GM12878 (cell line): ENCODE results near the gene RIF1. TPM values are rescaled to one million over a fixed set of nuclear protein-coding genes. Genes with fewer than 3 reads are reported as not detected.

ENCODE experiments used
- ATAC-seq: fragments of 200-7000 bp; cut with Tn5 transposase; 3 replicates; pipeline ENCODE4 v1.9.1; 2020; ENCODE audit warnings: mild to moderate bottlenecking, moderate library complexity
- BruUV-seq: library from RNA; stranded (reverse); fragments of 400-500 nt; replicated peaks from 2 replicates; lab custom pipeline; 2021; lab: Mats Ljungman, UMichigan
- CTCF ChIA-PET: fragments of 300-600 bp; sonication (Branson Sonifier 250); formaldehyde crosslinking; extraction: SDS; loops from one replicate; lab custom pipeline; 2021; ENCODE audit warnings: inconsistent platforms; lab: Yijun Ruan, JAX
- POLR2A ChIA-PET: fragments of 350-600 bp; formaldehyde crosslinking; extraction: SDS; loops from one replicate; lab custom pipeline; 2021; ENCODE audit warnings: inconsistent platforms; lab: Charles Lee
- RAD21 ChIA-PET: fragments of 300-600 bp; sonication (Branson Sonifier 250); formaldehyde crosslinking; loops from one replicate; lab custom pipeline; 2023; ENCODE audit warnings: antibody characterized with exemption; ENCODE audit not compliant: unreplicated experiment; lab: Charles Lee
- SMC1A ChIA-PET: fragments of 300-600 bp; sonication (Branson Sonifier 250); formaldehyde crosslinking; loops from one replicate; lab custom pipeline; 2023; ENCODE audit not compliant: unreplicated experiment, uncharacterized antibody; lab: Charles Lee
- DNase-seq: peaks from one replicate; pipeline ENCODE4 v3.0.0-alpha.2; 2011; ENCODE audit warnings: low read depth, low spot score
- FAIRE-seq: peaks from 3 replicates; lab custom pipeline; 2011; peaks lifted over from hg19 to GRCh38; lab: Jason Lieb, UNC
- H2AFZ ChIP-seq: 2 replicates; pipeline ENCODE4 v1.6.0; 2011; ENCODE audit warnings: low read depth, low read length, control low read depth; ENCODE audit not compliant: control insufficient read depth
- H3K27ac ChIP-seq: 2 replicates; pipeline ENCODE4 v1.5.1; 2011; ENCODE audit warnings: control low read depth; ENCODE audit not compliant: control insufficient read depth, insufficient read depth
- H3K27me3 ChIP-seq, 2 experiments: replicated peaks in 1 of 2; 2 replicates each; pipeline versions ENCODE4 v1.6.0 to v1.6.1; 2011; ENCODE audit warnings: low read length in 1 of 2; ENCODE audit not compliant: control insufficient read depth in 2 of 2, insufficient read depth in 2 of 2
- H3K36me3 ChIP-seq, 2 experiments: 2 replicates each; pipeline ENCODE4 v1.5.1; 2011; ENCODE audit warnings: low read length in 1 of 2; ENCODE audit not compliant: control insufficient read depth in 2 of 2, insufficient read depth in 2 of 2
- H3K4me1 ChIP-seq: 2 replicates; pipeline ENCODE4 v1.6.1; 2011; ENCODE audit warnings: mild to moderate bottlenecking, low read length, moderate library complexity, mixed read lengths; ENCODE audit not compliant: control insufficient read depth, insufficient read depth
- H3K4me2 ChIP-seq: 2 replicates; pipeline ENCODE4 v1.6.0; 2011; ENCODE audit warnings: control low read depth; ENCODE audit not compliant: control insufficient read depth, insufficient read depth
- H3K4me3 ChIP-seq: fragments of 200-600 bp; sonication (generic); 2 replicates; pipeline ENCODE4 v1.5.1; 2016
- H3K79me2 ChIP-seq: 2 replicates; pipeline ENCODE4 v1.6.0; 2011; ENCODE audit warnings: low read length; ENCODE audit not compliant: control insufficient read depth, insufficient read depth
- H3K9ac ChIP-seq: 2 replicates; pipeline ENCODE4 v1.8.0; 2011; ENCODE audit warnings: low read length, control low read depth, mixed read lengths; ENCODE audit not compliant: control insufficient read depth, insufficient read depth
- H3K9me3 ChIP-seq: replicated peaks from 3 replicates; pipeline ENCODE4 v1.5.1; 2011; ENCODE audit warnings: mild to moderate bottlenecking, low read length; ENCODE audit not compliant: control insufficient read depth, insufficient read depth
- H4K20me1 ChIP-seq: 2 replicates; pipeline ENCODE4 v1.6.0; 2011; ENCODE audit not compliant: control insufficient read depth, insufficient read depth
- ATF2 ChIP-seq: IDR thresholded peaks from 2 replicates; pipeline ENCODE4 v1.6.1; 2012; ENCODE audit warnings: low read length, inconsistent platforms
- BACH1 ChIP-seq: fragments of 450-650 bp; IDR thresholded peaks from 2 replicates; pipeline ENCODE4 v1.6.1; 2017; ENCODE audit warnings: mild to moderate bottlenecking, borderline replicate concordance
- CHD2 ChIP-seq: IDR thresholded peaks from 2 replicates; pipeline ENCODE4 v1.6.1; 2011; ENCODE audit warnings: low read depth, low read length, improper control_type of control experiment, borderline replicate concordance
- DPF2 ChIP-seq: fragments of 450-650 bp; IDR thresholded peaks from 2 replicates; pipeline ENCODE4 v1.6.1; 2017; ENCODE audit warnings: mild to moderate bottlenecking
- SMC3 ChIP-seq: IDR thresholded peaks from 2 replicates; pipeline ENCODE4 v1.6.1; 2011; ENCODE audit warnings: low read length, improper control_type of control experiment, borderline replicate concordance
- ZZZ3 ChIP-seq: IDR thresholded peaks from 2 replicates; pipeline ENCODE4 v1.6.1; 2011; ENCODE audit warnings: low read depth; ENCODE audit not compliant: control insufficient read depth, insufficient read length
- WGBS: methylation state at CpG from one replicate; pipeline ENCODE4 v1.1.6; 2016; ENCODE audit warnings: low lambda C conversion rate; ENCODE audit not compliant: insufficient replicate concordance, insufficient coverage; ENCODE audit errors: missing lambda C conversion rate; 5-methylcytosine and 5-hydroxymethylcytosine counted together
- in situ Hi-C: fragments of 300-500 bp; cut with MboI; formaldehyde crosslinking; loops from 9 replicates; pipeline ENCODE4 v1.14.3; 2018; ENCODE audit warnings: mixed read lengths
- intact Hi-C: fragments of 100-400 bp; cut with micrococcal nuclease; formaldehyde crosslinking; loops from one replicate; pipeline ENCODE4 v1.14.2; 2022; ENCODE audit not compliant: unreplicated experiment
- microRNA-seq: library from miRNA; unstranded; fragments of <30 nt; microRNA quantifications from one replicate; pipeline ENCODE4, GENCODE V29; 2018
- polyA plus RNA-seq, 11 experiments: library from polyadenylated mRNA; depleted of rRNA in 4 of 11; unstranded in 6 of 11; stranded (reverse) in 5 of 11; fragments of >200 nt; fragmentation: Nextera tagmentation in 4 of 11; fragmentation: Illumina TruSeq in 1 of 11; extraction: Ambion mirVana in 4 of 11; extraction: Trizol in 1 of 11; gene quantifications; 1 replicate in 1 of 11; 2 replicates in 10 of 11; pipeline versions ENCODE4 v1.2.1 to v1.2.3, GENCODE V29; 2011 to 2016; ENCODE audit warnings: inconsistent platforms in 2 of 11, missing spikeins in 2 of 11, low read depth in 1 of 11
- small RNA-seq: library from RNA; depleted of rRNA; stranded (forward); fragments of <200 nt; gene quantifications from one replicate; pipeline ENCODE3, GENCODE V24; 2014
- total RNA-seq, 4 experiments: library from RNA; depleted of rRNA in 3 of 4; stranded (reverse); fragments of >200 nt in 3 of 4; fragmentation: Illumina TruSeq in 1 of 4; extraction: Trizol in 1 of 4; gene quantifications; 2 replicates each; pipeline versions ENCODE4 v1.2.1 to v1.2.3, GENCODE V29; 2013 to 2021
- TF ChIP-seq, protein P1 (sequence below): fragments of 450-650 bp; formaldehyde crosslinking; IDR thresholded peaks from 2 replicates; pipeline ENCODE4 v1.5.0; 2022; ENCODE audit warnings: mild to moderate bottlenecking, missing genetic modification characterization

Gene RIF1
- total and polyA plus RNA-seq, 10 of the 15 experiments (the other 5 are each of a cell fraction or from before 2014, with no cell fraction given): 6.3 to 63.2 (median 34.4) TPM

DNA sequence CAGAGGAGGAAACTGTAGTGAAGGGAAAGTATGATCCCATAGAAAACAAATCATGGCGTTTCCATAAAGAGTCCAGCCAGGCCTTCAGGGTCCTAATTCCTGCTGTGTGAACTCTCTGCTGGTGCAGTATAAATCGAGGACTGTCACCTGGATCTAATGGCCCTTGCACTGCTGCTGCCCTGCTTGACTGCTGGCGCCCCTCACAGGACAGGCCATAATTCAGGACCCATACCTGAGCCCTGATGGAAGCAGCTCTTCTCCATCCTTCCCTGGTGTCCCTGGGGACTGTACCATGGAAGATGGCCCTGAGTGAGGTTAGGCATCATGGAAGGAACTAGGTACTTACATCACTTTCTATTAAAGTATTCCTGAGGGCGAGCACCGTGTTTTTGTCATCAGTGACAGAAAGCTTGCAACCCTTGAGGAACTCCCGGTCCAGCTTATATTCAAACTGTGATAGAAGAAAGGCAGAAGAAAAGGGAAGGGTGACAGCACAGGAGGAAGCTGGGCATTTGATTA is 116.9 kb downstream of the RIF1 start:
- 37% methylated on average over 6 of the region's 6 CpGs for WGBS
- ChIA-PET CTCF (no interaction called here), POLR2A (no interaction called here), SMC1A (no interaction called here), RAD21 (no interaction called here)
- DNase-seq (no peak), FAIRE-seq (no peak), ATAC-seq (no peak)
- Histone ChIP-seq H3K27ac (no peak overlapping the region), H3K9me3 (no peaks in the 10 kb centered on the region), H3K4me1 (no peaks in the 10 kb centered on the region), H3K36me3 (no peaks in the 10 kb centered on the region), H3K4me2 (no peak overlapping the region), H3K79me2 (no peaks in the 10 kb centered on the region), H2AFZ (no peak overlapping the region), H3K27me3 (no peaks in the 10 kb centered on the region), H4K20me1 (no peaks in the 10 kb centered on the region), H3K4me3 (no peak overlapping the region), H3K9ac (no peak overlapping the region)
- TF ChIP-seq CHD2 (no peak), ATF2 (no peak), DPF2 (no peak), ZZZ3 (no peak), SMC3 (no peak), BACH1 (no peak)
- TF ChIP-seq, protein P1, sequence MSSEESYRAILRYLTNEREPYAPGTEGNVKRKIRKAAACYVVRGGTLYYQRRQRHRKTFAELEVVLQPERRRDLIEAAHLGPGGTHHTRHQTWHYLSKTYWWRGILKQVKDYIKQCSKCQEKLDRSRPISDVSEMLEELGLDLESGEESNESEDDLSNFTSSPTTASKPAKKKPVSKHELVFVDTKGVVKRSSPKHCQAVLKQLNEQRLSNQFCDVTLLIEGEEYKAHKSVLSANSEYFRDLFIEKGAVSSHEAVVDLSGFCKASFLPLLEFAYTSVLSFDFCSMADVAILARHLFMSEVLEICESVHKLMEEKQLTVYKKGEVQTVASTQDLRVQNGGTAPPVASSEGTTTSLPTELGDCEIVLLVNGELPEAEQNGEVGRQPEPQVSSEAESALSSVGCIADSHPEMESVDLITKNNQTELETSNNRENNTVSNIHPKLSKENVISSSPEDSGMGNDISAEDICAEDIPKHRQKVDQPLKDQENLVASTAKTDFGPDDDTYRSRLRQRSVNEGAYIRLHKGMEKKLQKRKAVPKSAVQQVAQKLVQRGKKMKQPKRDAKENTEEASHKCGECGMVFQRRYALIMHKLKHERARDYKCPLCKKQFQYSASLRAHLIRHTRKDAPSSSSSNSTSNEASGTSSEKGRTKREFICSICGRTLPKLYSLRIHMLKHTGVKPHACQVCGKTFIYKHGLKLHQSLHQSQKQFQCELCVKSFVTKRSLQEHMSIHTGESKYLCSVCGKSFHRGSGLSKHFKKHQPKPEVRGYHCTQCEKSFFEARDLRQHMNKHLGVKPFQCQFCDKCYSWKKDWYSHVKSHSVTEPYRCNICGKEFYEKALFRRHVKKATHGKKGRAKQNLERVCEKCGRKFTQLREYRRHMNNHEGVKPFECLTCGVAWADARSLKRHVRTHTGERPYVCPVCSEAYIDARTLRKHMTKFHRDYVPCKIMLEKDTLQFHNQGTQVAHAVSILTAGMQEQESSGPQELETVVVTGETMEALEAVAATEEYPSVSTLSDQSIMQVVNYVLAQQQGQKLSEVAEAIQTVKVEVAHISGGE (CRISPR knock-in tag): no peak
- intact Hi-C loops (no loop called here), in situ Hi-C loops (no loop called here)
- no TSS peak for BruUV-seq

Small RNAs within 50 kb of the gene (microRNA-seq; reads per million reads assigned to microRNA genes)
- not detected for gene MIR4773-1
- gene MIR4773-2: not detected

Small RNAs within 50 kb of the gene (small RNA-seq; reads per million reads assigned to genes)
- gene MIR4773-1: not detected
- not detected for gene RN7SL124P

Other genes starting within 250 kb of the RIF1 start
- 2.8 and 3.2 TPM in 2 replicates for gene RBM43, start 148.0 kb upstream of the RIF1 start, total RNA-seq (2014; rRNA removed)
- 3.4 and 3.7 TPM in 2 replicates for gene RBM43, start 148.0 kb upstream of the RIF1 start, total RNA-seq (2014; rRNA removed; fragmentation: Illumina TruSeq; extraction: Trizol)
- 2.7 and 3.6 TPM in 2 replicates for gene RBM43, start 148.0 kb upstream of the RIF1 start, total RNA-seq (2021)
- gene RBM43, start 148.0 kb upstream of the RIF1 start, polyA plus RNA-seq (2011; rRNA removed): 5.3 and 10.1 TPM in 2 replicates
- gene RBM43, start 148.0 kb upstream of the RIF1 start, polyA plus RNA-seq (2014; fragmentation: Illumina TruSeq; extraction: Trizol): 4.2 and 5.2 TPM in 2 replicates
- under 1 TPM; 0.86 to 0.93 TPM for gene RBM43, start 148.0 kb upstream of the RIF1 start, polyA plus RNA-seq (2014; fragmentation: Nextera tagmentation; extraction: Ambion mirVana)
- 2.4 and 2.5 TPM in 2 replicates for gene RBM43, start 148.0 kb upstream of the RIF1 start, polyA plus RNA-seq (2014; rRNA removed)
- 1 to 10 TPM in 1 of 2 experiments, under 1 TPM in 1; 0.96 to 1.1 TPM for gene RBM43, start 148.0 kb upstream of the RIF1 start, polyA plus RNA-seq (2016; fragmentation: Nextera tagmentation; extraction: Ambion mirVana)
- gene NMI, start 120.2 kb upstream of the RIF1 start, total RNA-seq (2014; rRNA removed): 43.5 and 52.9 TPM in 2 replicates
- gene NMI, start 120.2 kb upstream of the RIF1 start, total RNA-seq (2014; rRNA removed; fragmentation: Illumina TruSeq; extraction: Trizol): 47.7 and 50.3 TPM in 2 replicates
- gene NMI, start 120.2 kb upstream of the RIF1 start, total RNA-seq (2021): 45.1 and 45.9 TPM in 2 replicates
- gene NMI, start 120.2 kb upstream of the RIF1 start, polyA plus RNA-seq (2011; rRNA removed): 43.9 and 73.6 TPM in 2 replicates
- 66.4 and 85.1 TPM in 2 replicates for gene NMI, start 120.2 kb upstream of the RIF1 start, polyA plus RNA-seq (2014; fragmentation: Illumina TruSeq; extraction: Trizol)
- gene NMI, start 120.2 kb upstream of the RIF1 start, polyA plus RNA-seq (2014; fragmentation: Nextera tagmentation; extraction: Ambion mirVana): 10 to 100 TPM; 43.3 to 48.4 TPM
- gene NMI, start 120.2 kb upstream of the RIF1 start, polyA plus RNA-seq (2014; rRNA removed): 44.9 and 60.6 TPM in 2 replicates
- gene NMI, start 120.2 kb upstream of the RIF1 start, polyA plus RNA-seq (2016; fragmentation: Nextera tagmentation; extraction: Ambion mirVana): 100 to 1,000 TPM; 101 to 107 TPM
- gene TNFAIP6, start 52.3 kb upstream of the RIF1 start, total RNA-seq (2014; rRNA removed): 0.68 and 1.7 TPM in 2 replicates
- gene TNFAIP6, start 52.3 kb upstream of the RIF1 start, total RNA-seq (2014; rRNA removed; fragmentation: Illumina TruSeq; extraction: Trizol): 1.0 and 2.5 TPM in 2 replicates
- 0.82 and 1.3 TPM in 2 replicates for gene TNFAIP6, start 52.3 kb upstream of the RIF1 start, total RNA-seq (2021)
- gene TNFAIP6, start 52.3 kb upstream of the RIF1 start, polyA plus RNA-seq (2011; rRNA removed): 5.7 and 7.6 TPM in 2 replicates
- 1.3 and 1.6 TPM in 2 replicates for gene TNFAIP6, start 52.3 kb upstream of the RIF1 start, polyA plus RNA-seq (2014; fragmentation: Illumina TruSeq; extraction: Trizol)
- 1 to 10 TPM; 2.9 to 4.1 TPM for gene TNFAIP6, start 52.3 kb upstream of the RIF1 start, polyA plus RNA-seq (2014; fragmentation: Nextera tagmentation; extraction: Ambion mirVana)
- gene TNFAIP6, start 52.3 kb upstream of the RIF1 start, polyA plus RNA-seq (2014; rRNA removed): 0.85 and 1.2 TPM in 2 replicates
- 1 to 10 TPM; 1.2 to 1.3 TPM for gene TNFAIP6, start 52.3 kb upstream of the RIF1 start, polyA plus RNA-seq (2016; fragmentation: Nextera tagmentation; extraction: Ambion mirVana)